Measurements from ENCODE around the gene SERPINB6. TPM values are rescaled to one million over a fixed set of nuclear protein-coding genes. Genes with fewer than 3 reads are reported as not detected.
"Not testable (repeated sequence)": the region's sequence is repeated elsewhere in the genome, so short reads cannot be mapped to it uniquely, and the experiment has no call there.

Gene SERPINB6
- total RNA-seq, 1 experiment from 2014 or later: 169 TPM

DNA sequence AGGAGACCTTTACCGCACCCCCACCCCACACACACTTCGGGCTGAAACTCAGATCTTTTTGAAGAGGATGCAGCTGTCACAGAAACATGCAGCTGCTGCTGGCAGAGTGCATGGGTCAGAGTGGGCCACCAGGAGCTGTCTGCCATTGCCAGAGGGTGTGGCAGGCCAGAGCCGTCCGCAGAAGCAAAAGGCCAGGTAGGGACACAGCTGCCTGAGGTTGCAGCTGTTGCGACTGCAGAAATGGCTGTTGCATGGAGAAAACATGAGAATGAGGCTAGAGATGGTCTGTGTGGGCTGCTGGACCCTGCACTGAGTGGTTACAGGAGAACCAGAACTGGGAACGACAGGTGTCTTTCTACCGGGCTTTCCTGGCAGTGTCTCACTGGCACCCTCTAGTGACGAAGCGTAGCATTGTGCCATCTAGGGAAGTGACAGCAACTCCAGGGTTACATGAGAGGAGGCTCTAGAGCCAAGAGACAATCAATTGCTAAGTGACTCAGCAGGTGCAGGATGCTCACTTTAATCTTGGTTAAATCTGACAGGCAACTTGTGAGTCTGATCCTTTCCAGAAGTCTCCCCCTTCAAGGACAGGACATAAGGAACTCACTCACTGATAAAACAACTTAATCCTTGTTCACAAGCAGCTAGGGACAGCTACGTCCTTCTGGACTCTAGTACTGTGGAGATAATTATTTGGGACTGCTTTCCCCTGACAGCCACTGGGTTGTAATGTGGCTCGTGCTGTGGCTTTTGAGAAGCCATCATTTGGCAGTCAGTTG is 39.2 kb downstream of the SERPINB6 start:
- ChIA-PET CTCF (interaction anchor here (0.6 to 1.9 kb wide), 5 partner anchors 81 to 477 kb away, joined by 3 to 12 read pairs (median 6); no protein-coding TSS in a partner anchor), POLR2A (ENCODE audit: unreplicated experiment) (no interaction called here)
- TF ChIP-seq, protein P1, sequence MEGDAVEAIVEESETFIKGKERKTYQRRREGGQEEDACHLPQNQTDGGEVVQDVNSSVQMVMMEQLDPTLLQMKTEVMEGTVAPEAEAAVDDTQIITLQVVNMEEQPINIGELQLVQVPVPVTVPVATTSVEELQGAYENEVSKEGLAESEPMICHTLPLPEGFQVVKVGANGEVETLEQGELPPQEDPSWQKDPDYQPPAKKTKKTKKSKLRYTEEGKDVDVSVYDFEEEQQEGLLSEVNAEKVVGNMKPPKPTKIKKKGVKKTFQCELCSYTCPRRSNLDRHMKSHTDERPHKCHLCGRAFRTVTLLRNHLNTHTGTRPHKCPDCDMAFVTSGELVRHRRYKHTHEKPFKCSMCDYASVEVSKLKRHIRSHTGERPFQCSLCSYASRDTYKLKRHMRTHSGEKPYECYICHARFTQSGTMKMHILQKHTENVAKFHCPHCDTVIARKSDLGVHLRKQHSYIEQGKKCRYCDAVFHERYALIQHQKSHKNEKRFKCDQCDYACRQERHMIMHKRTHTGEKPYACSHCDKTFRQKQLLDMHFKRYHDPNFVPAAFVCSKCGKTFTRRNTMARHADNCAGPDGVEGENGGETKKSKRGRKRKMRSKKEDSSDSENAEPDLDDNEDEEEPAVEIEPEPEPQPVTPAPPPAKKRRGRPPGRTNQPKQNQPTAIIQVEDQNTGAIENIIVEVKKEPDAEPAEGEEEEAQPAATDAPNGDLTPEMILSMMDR (conservative IDR thresholded peaks at IDR 0.05): peak; percentile 83
- no peak for TF ChIP-seq EZH2 (IDR thresholded peaks at IDR 0.05; ENCODE audit: low read depth)
- Histone ChIP-seq H3K27me3 (ENCODE audit: insufficient read depth, low read depth) (no peaks in the 10 kb centered on the region), H3K4me1 (replicated peaks; ENCODE audit: insufficient read depth) (peaks cover 3% of the 10 kb centered on the region; the same call in 1 of the 2 replicates), H3K79me2 (ENCODE audit: low read depth) (no peaks in the 10 kb centered on the region), H3K4me2 (peak overlapping the region; percentile 35; the same call in 1 of the 2 replicates), H3K36me3 (ENCODE audit: low read depth) (no peaks in the 10 kb centered on the region), H3K9me2 (ENCODE audit: insufficient read depth) (no peaks in the 10 kb centered on the region), H3K9me3 (ENCODE audit: insufficient read depth, low read depth) (no peaks in the 10 kb centered on the region), H4K20me1 (ENCODE audit: insufficient read depth) (no peaks in the 10 kb centered on the region), H3K27ac (peak overlapping the region; percentile 46), H2AFZ (no peak overlapping the region), H3F3A (ENCODE audit: insufficient read depth, low read depth) (peaks cover 7% of the 10 kb centered on the region; the same call in 1 of the 2 replicates), H3K4me3 (no peak overlapping the region)
- intact Hi-C loops (cut with micrococcal nuclease; ENCODE audit: unreplicated experiment): loop anchor here (1.0 kb wide), 3 partner anchors 56 to 141 kb away; no protein-coding TSS in a partner anchor
- DNase-seq: peak; percentile 70 to 84
- no TSS peak for BruUV-seq (replicated peaks)

DNA sequence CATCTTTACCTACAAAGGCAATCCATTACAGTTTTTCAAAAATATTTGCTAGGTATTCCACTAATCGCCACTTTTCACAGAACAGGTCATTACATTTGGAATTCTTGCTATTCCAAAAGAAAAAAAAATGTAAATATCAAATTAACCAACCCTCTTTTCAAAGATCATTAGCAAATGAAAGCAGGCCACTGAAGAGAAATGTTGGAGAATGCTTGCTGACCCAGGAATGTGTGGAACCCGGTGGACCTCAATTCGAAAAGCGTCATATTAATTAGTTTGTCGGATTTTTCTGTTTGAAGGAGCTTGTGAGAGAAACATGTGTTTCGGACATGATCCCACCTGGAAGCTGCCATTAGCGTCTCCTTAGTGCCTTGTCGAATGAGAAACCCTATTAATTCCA is 40.3 kb downstream of the SERPINB6 start:
- POLR2A ChIA-PET (ENCODE audit: unreplicated experiment): no interaction called here
- H3K4me2 ChIP-seq: no peak overlapping the region
- DNase-seq: no peak
- no peaks in the 10 kb centered on the region for H3K79me2 ChIP-seq (ENCODE audit: low read depth)
- intact Hi-C loops (cut with micrococcal nuclease; ENCODE audit: unreplicated experiment): no loop called here
- H3K9me3 ChIP-seq (ENCODE audit: insufficient read depth, low read depth): no peaks in the 10 kb centered on the region
- TF ChIP-seq, protein P1 (conservative IDR thresholded peaks at IDR 0.05): no peak
- TF ChIP-seq EZH2 (IDR thresholded peaks at IDR 0.05; ENCODE audit: low read depth): no peak
- peaks cover 3% of the 10 kb centered on the region; the same call in 1 of the 2 replicates for H3K4me1 ChIP-seq (replicated peaks; ENCODE audit: insufficient read depth)
- H4K20me1 ChIP-seq (ENCODE audit: insufficient read depth): no peaks in the 10 kb centered on the region
- CTCF ChIA-PET: interaction anchor here (0.6 to 1.9 kb wide), 3 partner anchors 85 to 476 kb away, joined by 3 to 12 read pairs (median 6); no protein-coding TSS in a partner anchor
- no peaks in the 10 kb centered on the region for H3K36me3 ChIP-seq (ENCODE audit: low read depth)
- no peak overlapping the region for H3K4me3 ChIP-seq
- no peaks in the 10 kb centered on the region for H3K9me2 ChIP-seq (ENCODE audit: insufficient read depth)
- H3K27me3 ChIP-seq (ENCODE audit: insufficient read depth, low read depth): no peaks in the 10 kb centered on the region
- no TSS peak for BruUV-seq (replicated peaks)
- H3K27ac ChIP-seq: no peak overlapping the region
- H2AFZ ChIP-seq: no peak overlapping the region
- H3F3A ChIP-seq (ENCODE audit: insufficient read depth, low read depth): peaks cover 7% of the 10 kb centered on the region; the same call in 1 of the 2 replicates

DNA sequence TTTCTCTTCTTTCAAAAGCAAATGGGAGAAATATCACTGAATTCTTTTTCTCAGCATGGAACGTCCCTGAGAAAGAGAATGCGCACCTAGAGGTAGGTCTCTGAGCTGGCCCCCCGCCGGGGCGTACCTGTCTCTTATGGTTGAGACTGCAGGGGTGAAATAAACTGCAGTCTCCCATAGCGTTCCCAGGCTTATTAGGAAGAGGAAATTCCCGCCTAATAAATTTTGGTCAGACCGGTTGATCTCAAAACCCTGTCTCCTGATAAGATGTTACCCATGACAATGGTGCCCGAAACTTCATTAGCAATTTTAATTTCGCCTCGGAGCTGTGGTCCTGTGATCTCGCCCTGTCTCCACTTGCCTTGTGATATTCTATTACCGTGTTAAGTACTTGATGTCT is 43.4 kb downstream of the SERPINB6 start:
- H3K4me1 ChIP-seq (replicated peaks; ENCODE audit: insufficient read depth); POLR2A ChIA-PET (ENCODE audit: unreplicated experiment); H3K27ac ChIP-seq; H3K27me3 ChIP-seq (ENCODE audit: insufficient read depth, low read depth); H3K9me2 ChIP-seq (ENCODE audit: insufficient read depth); H3F3A ChIP-seq (ENCODE audit: insufficient read depth, low read depth); H4K20me1 ChIP-seq (ENCODE audit: insufficient read depth); H3K36me3 ChIP-seq (ENCODE audit: low read depth); H2AFZ ChIP-seq; H3K4me2 ChIP-seq; H3K79me2 ChIP-seq (ENCODE audit: low read depth); DNase-seq; H3K4me3 ChIP-seq; BruUV-seq (replicated peaks); H3K9me3 ChIP-seq (ENCODE audit: insufficient read depth, low read depth): not testable (repeated sequence)
- CTCF ChIA-PET: interaction anchor here (0.6 kb wide), 1 partner anchor 81 kb away, joined by 3 read pairs; no protein-coding TSS in a partner anchor
- intact Hi-C loops (cut with micrococcal nuclease; ENCODE audit: unreplicated experiment): loop anchor here (10.0 kb wide), 1 partner anchor 193 kb away; no protein-coding TSS in a partner anchor

DNA sequence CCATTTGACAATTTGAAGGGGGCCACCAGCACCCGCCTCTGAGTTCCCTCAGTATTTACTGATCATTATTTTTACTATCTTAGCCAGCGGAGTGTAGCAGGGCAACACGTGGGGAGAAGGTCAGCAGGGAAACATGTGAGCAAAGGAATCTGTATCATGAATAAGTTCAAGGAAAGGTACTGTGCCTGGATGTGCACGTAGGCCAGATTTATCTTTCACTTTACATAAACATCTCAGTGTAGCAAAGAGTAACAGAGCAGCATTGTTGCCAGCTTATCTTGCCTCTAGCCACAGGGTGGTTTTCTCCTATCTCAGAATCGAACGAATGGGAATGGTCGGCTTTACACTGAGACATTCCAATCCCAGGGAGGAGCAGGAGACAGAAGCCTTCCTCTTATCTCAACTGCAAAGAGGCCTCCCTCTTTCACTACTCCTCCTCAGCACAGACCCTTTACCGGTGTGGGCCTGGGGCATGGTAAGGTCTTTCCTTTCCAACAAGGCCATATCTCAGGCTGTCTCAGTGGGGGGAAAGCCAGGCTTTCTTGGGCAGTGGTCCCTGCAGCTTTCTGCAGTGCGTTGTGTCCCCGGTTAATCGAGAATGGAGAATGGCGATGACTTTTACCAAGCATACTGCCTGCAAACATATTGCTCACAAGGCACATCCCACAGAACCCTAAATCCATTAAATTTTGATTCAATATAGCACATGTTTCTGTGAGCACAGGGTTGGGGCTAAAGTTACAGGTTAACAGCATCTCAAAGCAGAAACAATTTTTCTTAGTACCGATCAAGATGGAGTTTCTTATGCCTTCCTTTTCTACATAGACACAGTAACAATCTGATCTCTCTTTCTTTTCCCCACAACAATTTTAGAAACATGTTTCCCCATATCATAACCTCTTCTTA is 45.3 kb downstream of the SERPINB6 start:
- H3K27ac ChIP-seq; BruUV-seq (replicated peaks); H3K4me1 ChIP-seq (replicated peaks; ENCODE audit: insufficient read depth); H3F3A ChIP-seq (ENCODE audit: insufficient read depth, low read depth); H3K27me3 ChIP-seq (ENCODE audit: insufficient read depth, low read depth); H3K4me3 ChIP-seq; H3K4me2 ChIP-seq; H3K79me2 ChIP-seq (ENCODE audit: low read depth); DNase-seq; CTCF ChIA-PET; H4K20me1 ChIP-seq (ENCODE audit: insufficient read depth); H2AFZ ChIP-seq; H3K36me3 ChIP-seq (ENCODE audit: low read depth); H3K9me3 ChIP-seq (ENCODE audit: insufficient read depth, low read depth); H3K9me2 ChIP-seq (ENCODE audit: insufficient read depth): not testable (repeated sequence)
- POLR2A ChIA-PET (ENCODE audit: unreplicated experiment): interaction anchor here (0.6 to 0.7 kb wide), 2 partner anchors 143 to 512 kb away, joined by 3 to 4 read pairs; no protein-coding TSS in a partner anchor
- intact Hi-C loops (cut with micrococcal nuclease; ENCODE audit: unreplicated experiment): loop anchor here (10.0 kb wide), 1 partner anchor 191 kb away; no protein-coding TSS in a partner anchor
